Endometrial microvascular endothelial cells (primary cell): ENCODE measurements around the gene CRYL1. TPM values are rescaled to one million over a fixed set of nuclear protein-coding genes. Genes with fewer than 3 reads are reported as not detected.

ENCODE experiments used
- in situ Hi-C: cut with HindIII; loops from 2 replicates; pipeline ENCODE4 v1.10.0; 2017; ENCODE audit warnings: low sequenced_read_pairs, low pct_unique_long_range_greater_than_20kb; ENCODE audit errors: inconsistent ontology term
- total RNA-seq: library from RNA; depleted of rRNA; stranded (reverse); fragments of >200 nt; gene quantifications from one replicate; pipeline ENCODE4 v1.2.3, GENCODE V29; 2015; ENCODE audit errors: inconsistent ontology term

The CRYL1 gene
- total RNA-seq, 1 donor from 2014 or later: 53.2 TPM

- in situ Hi-C loops: no loop called here
Observed at GRCh38 chr13:20498129-20498528, 27.5 kb downstream of the CRYL1 start.

- in situ Hi-C loops: no loop called here
Observed at GRCh38 chr13:20497006-20497775, 28.5 kb downstream of the CRYL1 start.

- in situ Hi-C loops: no loop called here
Observed at GRCh38 chr13:20495087-20496023, 30.3 kb downstream of the CRYL1 start.

- in situ Hi-C loops: no loop called here
Observed at GRCh38 chr13:20494656-20495055, 31.0 kb downstream of the CRYL1 start.

GRCh38 chr13:20492641-20493040, 33.0 kb downstream of the CRYL1 start:
- in situ Hi-C loops: no loop called here

GRCh38 chr13:20491926-20492435, 33.7 kb downstream of the CRYL1 start:
- in situ Hi-C loops: no loop called here

GRCh38 chr13:20489185-20489820, 36.4 kb downstream of the CRYL1 start:
- in situ Hi-C loops: loop anchor here (10.0 kb wide), 1 partner anchor 295 kb away; the partner anchor contains the start of gene GJB2

- in situ Hi-C loops: loop anchor here (10.0 kb wide), 1 partner anchor 293 kb away; the partner anchor contains the start of gene GJB2
Observed at GRCh38 chr13:20487927-20488326, 37.7 kb downstream of the CRYL1 start.

GRCh38 chr13:20482787-20483186, 42.9 kb downstream of the CRYL1 start:
- in situ Hi-C loops: loop anchor here (10.0 kb wide), 1 partner anchor 288 kb away; the partner anchor contains the start of gene GJB2

GRCh38 chr13:20482275-20482761, 43.3 kb downstream of the CRYL1 start:
- in situ Hi-C loops: loop anchor here (10.0 kb wide), 1 partner anchor 288 kb away; the partner anchor contains the start of gene GJB2

GRCh38 chr13:20477394-20477793, 48.3 kb downstream of the CRYL1 start:
- in situ Hi-C loops: no loop called here

GRCh38 chr13:20475927-20476691, 49.5 kb downstream of the CRYL1 start:
- in situ Hi-C loops: no loop called here

- in situ Hi-C loops: no loop called here
Observed at GRCh38 chr13:20474515-20474914, 51.1 kb downstream of the CRYL1 start.

- in situ Hi-C loops: no loop called here
Observed at GRCh38 chr13:20473888-20474287, 51.8 kb downstream of the CRYL1 start.

- in situ Hi-C loops: no loop called here
Observed at GRCh38 chr13:20473139-20473538, 52.5 kb downstream of the CRYL1 start.

GRCh38 chr13:20472531-20472930, 53.1 kb downstream of the CRYL1 start:
- in situ Hi-C loops: no loop called here

GRCh38 chr13:20470136-20470535, 55.5 kb downstream of the CRYL1 start:
- in situ Hi-C loops: no loop called here

- in situ Hi-C loops: no loop called here
Observed at GRCh38 chr13:20466371-20466770, 59.3 kb downstream of the CRYL1 start.
